ENCODE measurements around the gene TMC8. TPM values are rescaled to one million over a fixed set of nuclear protein-coding genes. Genes with fewer than 3 reads are reported as not detected.

TMC8 gene
- total RNA-seq, 1 donor, result not detected

DNA sequence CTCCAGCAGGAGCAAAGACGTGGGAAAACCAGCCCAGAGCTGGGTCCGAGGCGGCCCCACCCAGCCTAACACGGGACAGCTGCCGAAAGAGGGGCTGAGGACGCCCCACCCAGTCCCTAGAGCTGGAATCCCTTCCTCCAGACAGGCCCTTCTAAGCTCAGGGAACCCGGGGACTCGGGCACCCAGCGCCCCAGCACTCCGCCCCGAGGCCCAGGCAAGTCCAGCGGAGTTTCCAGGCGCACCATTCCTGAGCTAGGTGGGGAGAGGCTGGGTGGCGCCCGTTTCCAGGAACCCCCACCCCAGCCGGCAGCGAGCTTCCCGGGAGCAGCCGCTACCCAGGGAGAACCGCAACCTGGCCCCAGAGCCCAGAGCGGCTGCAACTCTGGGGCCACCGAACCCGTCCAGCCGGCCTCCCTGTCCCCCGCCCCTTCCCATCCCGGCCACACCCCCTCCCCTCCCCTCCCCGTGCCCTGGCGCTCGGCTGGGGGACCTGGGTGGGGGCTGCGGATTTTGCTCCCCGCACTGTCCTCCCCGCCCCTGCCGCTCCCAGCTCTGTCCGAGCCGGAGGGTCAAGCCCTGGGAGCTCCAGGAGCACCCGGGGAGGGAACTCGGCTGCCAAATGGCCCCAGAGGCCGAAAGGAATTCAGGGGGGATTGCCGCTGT, 2.6 kb upstream of the TMC8 start:
- TF ChIP-seq, protein P1, sequence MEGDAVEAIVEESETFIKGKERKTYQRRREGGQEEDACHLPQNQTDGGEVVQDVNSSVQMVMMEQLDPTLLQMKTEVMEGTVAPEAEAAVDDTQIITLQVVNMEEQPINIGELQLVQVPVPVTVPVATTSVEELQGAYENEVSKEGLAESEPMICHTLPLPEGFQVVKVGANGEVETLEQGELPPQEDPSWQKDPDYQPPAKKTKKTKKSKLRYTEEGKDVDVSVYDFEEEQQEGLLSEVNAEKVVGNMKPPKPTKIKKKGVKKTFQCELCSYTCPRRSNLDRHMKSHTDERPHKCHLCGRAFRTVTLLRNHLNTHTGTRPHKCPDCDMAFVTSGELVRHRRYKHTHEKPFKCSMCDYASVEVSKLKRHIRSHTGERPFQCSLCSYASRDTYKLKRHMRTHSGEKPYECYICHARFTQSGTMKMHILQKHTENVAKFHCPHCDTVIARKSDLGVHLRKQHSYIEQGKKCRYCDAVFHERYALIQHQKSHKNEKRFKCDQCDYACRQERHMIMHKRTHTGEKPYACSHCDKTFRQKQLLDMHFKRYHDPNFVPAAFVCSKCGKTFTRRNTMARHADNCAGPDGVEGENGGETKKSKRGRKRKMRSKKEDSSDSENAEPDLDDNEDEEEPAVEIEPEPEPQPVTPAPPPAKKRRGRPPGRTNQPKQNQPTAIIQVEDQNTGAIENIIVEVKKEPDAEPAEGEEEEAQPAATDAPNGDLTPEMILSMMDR (IDR thresholded peaks at IDR 0.05; ENCODE audit: insufficient read depth, low read length), result no peak
- H3K4me3 ChIP-seq (ENCODE audit: low read depth, low read length), result peak overlapping the region; percentile 59
- DNase-seq (ENCODE audit: low read depth), result no peak

DNA sequence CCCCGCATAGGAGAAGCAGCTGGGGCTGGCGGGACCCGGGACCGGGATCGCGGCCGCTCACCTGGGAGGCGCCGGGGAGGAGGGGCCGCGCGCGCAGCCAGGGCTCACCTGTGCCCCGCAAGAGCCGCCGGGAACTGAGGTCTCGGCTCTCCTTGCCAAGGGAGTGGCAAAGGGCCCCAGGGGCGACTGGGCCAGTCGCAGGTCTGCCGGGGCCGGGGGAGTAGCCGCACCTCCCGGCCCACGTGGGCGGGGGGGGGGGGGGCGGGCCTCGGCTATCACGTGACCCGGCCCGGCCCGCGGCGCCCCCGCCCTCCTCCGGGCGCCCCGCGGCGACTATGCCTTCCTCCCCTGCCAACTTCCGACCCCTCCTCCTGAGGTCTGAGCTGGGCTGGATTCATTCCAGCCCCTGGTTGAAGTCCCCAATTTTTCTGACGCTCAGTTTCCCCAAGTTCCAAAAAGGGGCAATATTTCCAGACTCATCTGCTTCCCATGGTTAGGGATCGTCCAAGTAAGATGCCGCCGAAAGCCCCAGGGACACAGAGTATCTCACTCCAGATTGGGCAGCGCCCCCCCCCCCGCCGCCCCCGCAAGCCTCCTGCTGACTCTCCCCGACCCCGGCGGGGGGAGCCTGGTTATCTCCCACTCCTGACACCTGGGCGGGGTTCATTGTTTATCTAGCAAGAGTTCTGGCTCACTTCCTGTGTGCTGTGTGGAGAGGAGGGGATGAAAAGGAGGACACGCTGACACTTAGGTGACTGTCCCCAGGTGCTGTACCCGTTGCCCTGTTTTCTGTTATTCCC, 1.8 kb upstream of the TMC8 start, which contains the start of gene TMC6:
TSS of gene TMC6 (minus strand) at position 205 of the 800 bp plus-strand sequence. CDS start 1,923 bp downstream, outside the sequence.
- TF ChIP-seq, protein P1 (IDR thresholded peaks at IDR 0.05; ENCODE audit: insufficient read depth, low read length), result no peak
- peak within 1 kb of the TSS; percentile 59 for H3K4me3 ChIP-seq (ENCODE audit: low read depth, low read length)
- DNase-seq (ENCODE audit: low read depth), result no peak

DNA sequence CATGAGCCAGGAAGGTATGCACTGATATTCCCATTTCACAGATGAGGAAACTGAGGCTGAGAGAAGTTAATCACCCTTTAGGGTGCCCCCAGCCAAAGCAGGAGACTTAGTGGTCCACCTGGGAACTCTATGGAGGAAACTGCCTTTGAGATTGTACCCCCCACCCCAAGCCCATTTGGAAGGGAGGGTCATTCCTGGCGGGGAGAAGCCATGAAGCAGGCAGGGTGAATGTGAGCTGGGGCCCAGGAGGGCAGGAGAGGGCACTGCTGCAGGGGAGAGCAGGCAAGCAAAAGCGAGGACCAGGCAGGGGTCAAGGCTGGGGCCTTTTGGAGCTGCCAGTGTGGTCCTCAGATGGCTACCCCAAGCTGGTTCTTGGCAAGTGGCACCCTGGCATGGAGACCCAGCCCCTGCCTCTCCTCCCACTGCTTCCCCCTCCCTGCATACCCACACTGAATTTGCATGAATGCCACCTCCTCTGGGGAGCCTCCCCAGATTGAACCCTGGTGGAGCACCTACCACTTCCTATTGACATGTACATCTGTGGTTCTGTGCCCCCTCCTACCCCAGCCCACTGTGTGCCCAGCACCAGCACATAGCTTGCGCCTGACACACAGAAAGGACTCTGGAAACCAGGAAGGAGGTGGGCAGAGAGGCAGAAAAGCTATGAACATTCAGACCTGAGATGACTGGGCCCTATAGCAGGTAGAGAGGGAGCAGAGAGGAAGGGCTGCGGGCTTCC, 1.1 kb upstream of the TMC8 start:
- H3K4me3 ChIP-seq (ENCODE audit: low read depth, low read length), result no peak overlapping the region
- TF ChIP-seq, protein P1 (IDR thresholded peaks at IDR 0.05; ENCODE audit: insufficient read depth, low read length), result no peak
- no peak for DNase-seq (ENCODE audit: low read depth)

DNA sequence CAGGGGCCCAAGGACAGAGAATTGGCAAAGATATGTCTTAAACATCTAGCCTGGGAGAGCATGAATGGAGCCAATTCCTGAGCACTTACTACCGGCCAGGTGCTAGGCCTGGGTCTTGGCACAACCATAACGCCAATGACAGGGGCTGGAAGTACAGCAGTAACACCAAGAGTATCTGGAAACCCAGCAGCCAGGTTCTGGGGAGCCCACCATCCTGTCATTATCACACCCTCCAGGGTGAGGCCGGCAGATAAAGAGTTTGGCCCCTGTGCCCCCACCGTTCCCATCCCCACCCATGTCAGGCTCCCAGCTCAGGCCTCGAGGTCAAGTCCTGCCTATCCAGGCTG, 508 bp upstream of the TMC8 start:
- TF ChIP-seq, protein P1 (IDR thresholded peaks at IDR 0.05; ENCODE audit: insufficient read depth, low read length), result no peak
- H3K4me3 ChIP-seq (ENCODE audit: low read depth, low read length), result no peak overlapping the region
- DNase-seq (ENCODE audit: low read depth), result no peak

DNA sequence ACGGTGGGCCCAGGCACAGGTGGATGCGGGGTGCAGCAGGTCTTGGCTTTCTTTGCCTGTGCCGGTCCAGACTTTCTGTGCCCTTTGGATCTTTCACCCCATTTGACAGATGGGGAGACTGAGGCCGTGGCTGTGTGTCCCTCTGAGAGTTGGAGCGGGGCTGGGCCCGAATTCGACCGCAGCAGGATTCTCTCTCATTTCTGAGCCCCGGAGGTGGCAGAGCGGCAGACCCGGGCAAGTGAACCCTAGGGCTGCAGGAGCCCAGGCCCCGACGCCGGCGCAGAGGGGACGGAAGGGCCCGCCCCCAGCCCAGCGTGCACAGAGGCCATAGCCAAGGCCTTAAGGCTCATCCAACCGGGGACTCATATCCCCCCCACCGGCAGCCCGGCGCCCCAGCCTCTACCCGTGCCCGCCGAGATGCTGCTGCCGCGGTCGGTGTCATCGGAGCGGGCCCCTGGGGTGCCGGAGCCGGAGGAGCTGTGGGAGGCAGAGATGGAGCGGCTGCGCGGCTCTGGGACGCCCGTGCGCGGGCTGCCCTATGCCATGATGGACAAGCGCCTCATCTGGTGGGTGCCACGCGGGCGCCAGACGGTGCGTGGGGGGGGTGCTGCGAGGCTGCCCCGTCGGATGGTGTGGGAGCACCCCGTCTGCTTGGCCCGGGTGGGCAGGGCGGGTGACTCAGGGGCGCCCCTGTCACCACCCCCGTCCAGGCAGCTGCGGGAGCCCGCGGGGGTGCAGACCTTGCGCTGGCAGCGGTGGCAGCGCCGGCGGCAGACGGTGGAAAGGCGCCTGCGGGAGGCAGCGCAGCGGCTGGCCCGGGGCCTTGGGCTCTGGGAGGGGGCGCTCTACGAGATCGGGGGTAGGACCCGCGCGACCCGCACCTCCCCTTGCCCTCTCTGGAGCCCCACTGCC, 857 bp downstream of the TMC8 start:
- TF ChIP-seq, protein P1 (IDR thresholded peaks at IDR 0.05; ENCODE audit: insufficient read depth, low read length), result no peak
- DNase-seq (ENCODE audit: low read depth), result no peak
- no peak overlapping the region for H3K4me3 ChIP-seq (ENCODE audit: low read depth, low read length)
